IMR-90 (cell line): Measurements from ENCODE around the gene ZFPM1. TPM values are rescaled to one million over a fixed set of nuclear protein-coding genes. Genes with fewer than 3 reads are reported as not detected.

ENCODE experiments used
- ATAC-seq: fragments of 200-7000 bp; cut with Tn5 transposase; 2 replicates; pipeline ENCODE4 v1.9.1; 2020; ENCODE audit warnings: low read depth, mild to moderate bottlenecking, moderate library complexity
- BruUV-seq: library from RNA; stranded (reverse); fragments of 400-500 nt; replicated peaks from 2 replicates; lab custom pipeline; 2021; lab: Mats Ljungman, UMichigan
- CTCF ChIA-PET: fragments of 300-600 bp; formaldehyde crosslinking; extraction: SDS; loops from one replicate; lab custom pipeline; 2021; ENCODE audit warnings: antibody characterized with exemption; lab: Yijun Ruan, JAX
- POLR2A ChIA-PET: fragments of 300-600 bp; sonication (Branson Sonifier 250); formaldehyde crosslinking; loops from one replicate; lab custom pipeline; 2022; ENCODE audit warnings: antibody characterized with exemption; ENCODE audit not compliant: unreplicated experiment; lab: Charles Lee
- DNase-seq: peaks from one replicate; pipeline ENCODE4 v3.0.0; 2013
- H2AFZ ChIP-seq: replicated peaks from 2 replicates; pipeline ENCODE3; 2013; ENCODE audit warnings: low read length, mild to moderate bottlenecking; ENCODE audit not compliant: poor library complexity
- H2AK5ac ChIP-seq: 2 replicates; pipeline ENCODE4 v1.6.1; 2013; ENCODE audit warnings: low read depth, low read length, inconsistent platforms
- H2AK9ac ChIP-seq: replicated peaks from 2 replicates; pipeline ENCODE3; 2013; ENCODE audit warnings: mild to moderate bottlenecking, low read depth, low read length, moderate library complexity; ENCODE audit not compliant: poor library complexity
- H2BK120ac ChIP-seq: 2 replicates; pipeline ENCODE4 v1.6.1; 2013; ENCODE audit warnings: low read depth, low read length, inconsistent platforms
- H2BK15ac ChIP-seq: 3 replicates; pipeline ENCODE4 v1.6.1; 2013; ENCODE audit warnings: low read depth, low read length, inconsistent platforms
- H2BK20ac ChIP-seq: 2 replicates; pipeline ENCODE4 v1.6.1; 2013; ENCODE audit warnings: low read depth, mild to moderate bottlenecking, inconsistent platforms, low read length, moderate library complexity
- H2BK5ac ChIP-seq: 2 replicates; pipeline ENCODE4 v1.6.1; 2013; ENCODE audit warnings: mild to moderate bottlenecking, low read depth, low read length, inconsistent platforms; ENCODE audit not compliant: poor library complexity, severe bottlenecking
- H3K14ac ChIP-seq: replicated peaks from 2 replicates; pipeline ENCODE4 v1.6.1; 2013; ENCODE audit warnings: low read depth, low read length, inconsistent platforms
- H3K18ac ChIP-seq: 2 replicates; pipeline ENCODE4 v1.6.1; 2013; ENCODE audit warnings: low read depth, low read length, control low read depth
- H3K23ac ChIP-seq: 2 replicates; pipeline ENCODE4 v1.6.1; 2013; ENCODE audit warnings: low read depth, low read length, inconsistent platforms
- H3K27ac ChIP-seq: 2 replicates; pipeline ENCODE4 v1.5.1; 2013; ENCODE audit warnings: mild to moderate bottlenecking, control low read depth, low read length; ENCODE audit not compliant: insufficient read depth
- H3K27me3 ChIP-seq: 2 replicates; pipeline ENCODE4 v1.6.1; 2013; ENCODE audit warnings: low read length; ENCODE audit not compliant: control insufficient read depth, insufficient read depth
- H3K36me3 ChIP-seq: 2 replicates; pipeline ENCODE4 v1.6.1; 2013; ENCODE audit warnings: low read length, mixed read lengths; ENCODE audit not compliant: control insufficient read depth, insufficient read depth
- H3K4ac ChIP-seq: 2 replicates; pipeline ENCODE4 v1.6.1; 2013; ENCODE audit warnings: low read depth, low read length, inconsistent platforms
- H3K4me1 ChIP-seq: 2 replicates; pipeline ENCODE4 v1.6.1; 2013; ENCODE audit warnings: low read length, mixed read lengths; ENCODE audit not compliant: control insufficient read depth, insufficient read depth
- H3K4me2 ChIP-seq: 2 replicates; pipeline ENCODE4 v1.6.1; 2013; ENCODE audit warnings: low read depth, mild to moderate bottlenecking, control low read depth, low read length, moderate library complexity
- H3K4me3 ChIP-seq: 2 replicates; pipeline ENCODE4 v1.5.1; 2013; ENCODE audit warnings: low read depth, mild to moderate bottlenecking, control low read depth, low read length, moderate library complexity; ENCODE audit not compliant: insufficient read depth
- H3K56ac ChIP-seq: 2 replicates; pipeline ENCODE4 v1.6.1; 2013; ENCODE audit warnings: low read length, inconsistent platforms; ENCODE audit not compliant: insufficient read depth; ENCODE audit errors: extremely low read depth
- H3K79me1 ChIP-seq, 2 experiments: 2 replicates each; pipeline ENCODE4 v1.6.1; 2013; ENCODE audit warnings: low read length in 2 of 2, inconsistent platforms in 1 of 2, low read depth in 1 of 2
- H3K9ac ChIP-seq: 2 replicates; pipeline ENCODE4 v1.6.1; 2013; ENCODE audit warnings: low read depth, low read length, control low read depth
- H3K9me1 ChIP-seq: 2 replicates; pipeline ENCODE4 v1.6.1; 2013; ENCODE audit warnings: low read length, inconsistent platforms; ENCODE audit not compliant: insufficient read depth
- H3K9me3 ChIP-seq: 2 replicates; pipeline ENCODE4 v1.6.1; 2013; ENCODE audit warnings: low read length; ENCODE audit not compliant: control insufficient read depth, insufficient read depth
- H4K20me1 ChIP-seq: 2 replicates; pipeline ENCODE4 v1.6.1; 2013; ENCODE audit warnings: low read length, inconsistent platforms; ENCODE audit not compliant: insufficient read depth
- H4K5ac ChIP-seq: 2 replicates; pipeline ENCODE4 v1.6.1; 2013; ENCODE audit warnings: mild to moderate bottlenecking, low read depth, low read length, control low read depth
- H4K8ac ChIP-seq, 2 experiments: 2 replicates each; pipeline ENCODE4 v1.6.1; 2013; ENCODE audit warnings: low read depth in 2 of 2, low read length in 2 of 2, control low read depth in 1 of 2, inconsistent platforms in 1 of 2
- H4K91ac ChIP-seq: 2 replicates; pipeline ENCODE4 v1.6.1; 2013; ENCODE audit warnings: low read depth, low read length, inconsistent platforms; ENCODE audit not compliant: insufficient read depth
- CEBPB ChIP-seq: IDR thresholded peaks from 2 replicates; pipeline ENCODE4 v1.6.1; 2012; ENCODE audit warnings: low read depth, low read length, improper control_type of control experiment
- CHD1 ChIP-seq: IDR thresholded peaks from 2 replicates; pipeline ENCODE4 v1.6.1; 2012; ENCODE audit warnings: low read depth, low read length, improper control_type of control experiment
- ELK1 ChIP-seq: fragments of 150-350 bp; IDR thresholded peaks from 2 replicates; pipeline ENCODE4 v1.6.1; 2016; ENCODE audit warnings: low read depth, mild to moderate bottlenecking, low read length, moderate library complexity, borderline replicate concordance
- FOS ChIP-seq: fragments of 150-350 bp; IDR thresholded peaks from 2 replicates; pipeline ENCODE4 v1.6.1; 2016; ENCODE audit warnings: low read depth, low read length
- RAD21 ChIP-seq: IDR thresholded peaks from 2 replicates; pipeline ENCODE4 v1.6.1; 2012; ENCODE audit warnings: low read length, improper control_type of control experiment
- RFX5 ChIP-seq: IDR thresholded peaks from 2 replicates; pipeline ENCODE4 v1.8.0; 2012; ENCODE audit warnings: low read depth, mild to moderate bottlenecking, low read length, moderate library complexity
- SMC3 ChIP-seq: fragments of 150-350 bp; IDR thresholded peaks from 2 replicates; pipeline ENCODE4 v1.6.1; 2016; ENCODE audit warnings: low read depth, mild to moderate bottlenecking, antibody characterized with exemption, low read length, moderate library complexity
- USF2 ChIP-seq: fragments of 150-350 bp; IDR thresholded peaks from 2 replicates; pipeline ENCODE4 v1.6.1; 2017; ENCODE audit warnings: mild to moderate bottlenecking, antibody characterized with exemption, low read length, low read depth
- WGBS, 2 experiments: methylation state at CpG; one replicate each; pipeline versions ENCODE4 v1.1.5 to v1.1.7; 2013; ENCODE audit warnings: missing lambda C conversion rate in 2 of 2; ENCODE audit not compliant: insufficient read length in 1 of 2; ENCODE audit errors: extremely low coverage in 2 of 2; 5-methylcytosine and 5-hydroxymethylcytosine counted together
- dilution Hi-C: fragments of 300-500 bp; cut with HindIII; formaldehyde crosslinking; loops from one replicate; pipeline ENCODE4 v1.14.3; 2018; ENCODE audit warnings: low sequenced_read_pairs; ENCODE audit not compliant: unreplicated experiment
- in situ Hi-C: fragments of 300-500 bp; cut with MboI; formaldehyde crosslinking; loops from 3 replicates; pipeline ENCODE4 v1.14.3; 2019; ENCODE audit warnings: low sequenced_read_pairs, inconsistent platforms, mixed read lengths
- intact Hi-C: fragments of 100-400 bp; cut with micrococcal nuclease; formaldehyde crosslinking; loops from 2 replicates; pipeline ENCODE4 v1.10.0; 2022
- polyA plus RNA-seq, 3 experiments: library from polyadenylated mRNA; depleted of rRNA; stranded (reverse); fragments of >200 nt; gene quantifications; 2 replicates each; pipeline ENCODE4 v1.2.3, GENCODE V29; 2012; ENCODE audit warnings: low replicate concordance in 1 of 3
- total RNA-seq: library from RNA; depleted of rRNA; stranded (reverse); fragments of >200 nt; gene quantifications from 2 replicates; pipeline ENCODE4 v1.2.3, GENCODE V29; 2012

The ZFPM1 gene
- total and polyA plus RNA-seq, 2 of the 4 experiments (the other 2 are of a cell fraction): 0.36 to 1.1 TPM

GRCh38 chr16:88463411-88463810 lies 10.3 kb downstream of the ZFPM1 start:
- ChIA-PET POLR2A (no interaction called here), CTCF (interaction anchor here (0.6 kb wide), 1 partner anchor 214 kb away, joined by 3 read pairs; no protein-coding TSS in a partner anchor)
- WGBS, 2 experiments: 87% methylated on average over 9 of the region's 16 CpGs; no CpG with 5 or more reads in 1 of the 2 experiments
- Histone ChIP-seq H3K4ac (no peak overlapping the region), H2BK20ac (no peak overlapping the region), H2AK5ac (no peak overlapping the region), H3K18ac (no peak overlapping the region), H3K23ac (no peak overlapping the region), H3K56ac (no peak overlapping the region), H2BK15ac (no peak overlapping the region), H3K79me1 (peaks cover 18 to 33% of the 10 kb centered on the region in 2 experiments), H3K4me2 (no peak overlapping the region), H2AFZ (no peak overlapping the region), H4K20me1 (peaks cover 66% of the 10 kb centered on the region), H3K14ac (no peak overlapping the region), H3K27ac (no peak overlapping the region), H3K9me1 (no peaks in the 10 kb centered on the region), H2AK9ac (no peak overlapping the region), H3K4me1 (peaks cover 4% of the 10 kb centered on the region; the same call in 1 of the 2 replicates), H2BK120ac (no peak overlapping the region), H4K91ac (no peak overlapping the region), H4K8ac (no peak overlapping the region), H3K36me3 (no peaks in the 10 kb centered on the region), H3K9me3 (no peaks in the 10 kb centered on the region), H3K9ac (no peak overlapping the region), H4K5ac (no peak overlapping the region), H3K27me3 (no peaks in the 10 kb centered on the region), H2BK5ac (no peak overlapping the region), H3K4me3 (no peak overlapping the region)
- DNase-seq (no peak), ATAC-seq (no peak)
- intact Hi-C loops: no loop called here
- dilution Hi-C loops: no loop called here
- no TSS peak for BruUV-seq
- in situ Hi-C loops: no loop called here
- TF ChIP-seq SMC3 (no peak), RFX5 (no peak), CEBPB (no peak), USF2 (no peak), FOS (no peak), CHD1 (no peak), RAD21 (no peak), ELK1 (no peak)
